AML-193 (cell line): ENCODE results near the gene XKR7.
A peak's percentile ranks its signal among the peaks of the same experiment; 100 is the strongest.
"Not testable (repeated sequence)": the region's sequence is repeated elsewhere in the genome, so short reads cannot be mapped to it uniquely, and the experiment has no call there.

ENCODE experiments used
- DNase-seq, 2 experiments: peaks; one replicate each; lab custom pipeline; 2025; lab: John Stamatoyannopoulos, UW

The XKR7 gene, protein sequence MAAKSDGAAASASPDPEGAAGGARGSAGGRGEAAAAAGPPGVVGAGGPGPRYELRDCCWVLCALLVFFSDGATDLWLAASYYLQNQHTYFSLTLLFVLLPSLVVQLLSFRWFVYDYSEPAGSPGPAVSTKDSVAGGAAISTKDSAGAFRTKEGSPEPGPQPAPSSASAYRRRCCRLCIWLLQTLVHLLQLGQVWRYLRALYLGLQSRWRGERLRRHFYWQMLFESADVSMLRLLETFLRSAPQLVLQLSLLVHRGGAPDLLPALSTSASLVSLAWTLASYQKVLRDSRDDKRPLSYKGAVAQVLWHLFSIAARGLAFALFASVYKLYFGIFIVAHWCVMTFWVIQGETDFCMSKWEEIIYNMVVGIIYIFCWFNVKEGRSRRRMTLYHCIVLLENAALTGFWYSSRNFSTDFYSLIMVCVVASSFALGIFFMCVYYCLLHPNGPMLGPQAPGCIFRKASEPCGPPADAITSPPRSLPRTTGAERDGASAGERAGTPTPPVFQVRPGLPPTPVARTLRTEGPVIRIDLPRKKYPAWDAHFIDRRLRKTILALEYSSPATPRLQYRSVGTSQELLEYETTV

DNA sequence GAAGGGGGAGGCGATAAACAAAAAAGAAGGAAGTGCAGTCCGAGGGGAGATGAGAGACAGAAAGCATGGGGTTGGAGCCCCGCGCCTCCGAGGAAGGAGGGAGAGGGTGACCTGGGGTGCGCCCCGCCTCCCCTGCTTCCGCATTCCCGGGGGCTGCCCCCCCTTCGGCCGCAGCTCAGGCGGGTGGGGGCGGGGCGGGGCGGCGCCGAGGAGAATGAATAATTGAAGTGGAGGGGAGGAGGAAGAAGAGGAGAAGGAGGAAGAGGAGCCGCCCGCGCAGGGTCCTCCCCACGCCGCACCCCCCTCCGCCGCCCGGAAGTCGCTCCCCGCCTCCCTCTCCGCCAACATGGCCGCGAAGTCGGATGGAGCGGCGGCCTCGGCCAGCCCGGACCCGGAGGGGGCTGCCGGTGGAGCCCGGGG is at the start of gene XKR7:
Gene XKR7, plus strand, starts transcription at position 322 of the 420 bp plus-strand sequence. Its CDS starts 25 bp downstream, at position 347.
- DNase-seq, result peak; percentile 28 to 33

GRCh38 chr20:31918466-31919105 is 49.4 kb upstream of the XKR7 start:
- no peak for DNase-seq

DNA sequence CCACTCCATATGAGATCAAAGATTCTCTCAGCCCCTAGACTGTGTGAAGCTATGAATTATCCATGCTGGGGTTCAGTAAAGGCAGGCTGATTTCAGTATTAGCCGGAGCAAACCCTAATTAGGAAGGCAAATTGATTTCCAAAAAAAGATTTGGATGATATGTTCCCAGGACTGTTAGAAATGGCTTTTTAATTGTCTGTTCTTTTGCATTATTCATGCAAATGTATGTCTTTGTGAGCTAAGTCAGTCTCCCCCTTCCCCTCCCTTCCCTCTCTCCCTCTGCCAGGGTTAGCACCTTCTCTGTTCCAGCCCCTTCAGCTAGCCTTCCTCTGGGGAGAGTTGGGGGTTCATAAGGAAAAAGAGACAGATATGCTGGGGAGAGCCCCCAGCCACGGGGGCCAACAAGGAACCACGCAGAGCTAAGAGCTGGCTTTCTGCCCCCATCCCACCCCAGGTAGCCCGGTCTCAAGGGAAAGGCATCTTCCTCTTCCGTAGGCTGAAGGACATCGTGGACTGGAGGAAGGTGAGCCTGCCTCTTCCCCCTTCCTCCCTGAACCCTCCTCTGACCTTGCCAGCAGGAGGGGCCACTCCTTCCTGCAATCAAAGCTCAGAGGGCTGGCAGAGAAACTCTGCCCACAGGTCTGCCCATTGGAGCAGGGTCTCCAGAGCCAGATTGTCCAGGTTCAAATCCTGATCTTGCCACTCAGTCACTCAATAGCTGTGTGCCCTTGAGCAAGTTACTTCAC is 48.4 kb upstream of the XKR7 start:
- no peak for DNase-seq

DNA sequence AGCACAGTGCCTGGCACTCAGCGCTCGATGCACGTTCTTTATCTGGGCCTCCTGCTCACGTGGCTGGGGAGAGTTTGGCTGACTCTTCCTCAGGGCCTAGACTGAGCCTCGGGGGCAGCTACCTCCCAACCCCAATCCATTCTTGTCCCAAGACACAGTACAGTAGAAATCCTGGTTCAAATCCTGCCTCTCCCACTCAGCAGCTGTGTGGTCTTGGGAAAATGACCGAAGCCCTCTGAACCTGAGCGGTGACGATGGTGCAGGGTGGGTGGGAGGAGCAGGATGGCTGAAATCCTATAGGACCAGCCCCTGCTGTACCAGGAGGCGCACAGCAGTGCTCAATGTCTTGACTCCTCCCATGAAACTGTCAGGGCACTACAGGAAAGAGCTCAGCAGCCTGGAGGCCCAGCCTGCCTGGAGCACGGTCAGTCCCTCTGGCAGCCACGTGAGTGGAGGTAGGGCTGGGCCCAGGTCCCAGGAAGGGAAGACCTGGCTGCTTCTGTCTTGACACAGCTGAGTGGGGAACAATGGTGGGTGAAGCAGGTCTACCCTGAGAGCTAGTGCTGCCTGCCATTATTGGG is 47.6 kb upstream of the XKR7 start:
- DNase-seq, result no peak

DNA sequence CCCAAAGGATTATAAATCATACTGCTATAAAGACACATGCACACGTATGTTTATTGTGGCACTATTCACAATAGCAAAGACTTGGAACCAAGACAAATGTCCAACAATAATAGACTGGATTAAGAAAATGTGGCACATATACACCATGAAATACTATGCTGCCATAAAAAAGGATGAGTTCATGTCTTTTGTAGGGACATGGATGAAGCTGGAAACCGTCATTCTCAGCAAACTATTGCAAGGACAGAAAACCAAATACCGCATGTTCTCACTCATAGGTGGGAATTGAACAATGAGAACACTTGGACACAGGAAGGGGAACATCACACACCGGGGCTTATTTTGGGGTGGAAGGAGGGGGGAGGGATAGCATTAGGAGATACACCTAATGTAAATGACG is 46.5 kb upstream of the XKR7 start:
- not testable (repeated sequence) for DNase-seq

DNA sequence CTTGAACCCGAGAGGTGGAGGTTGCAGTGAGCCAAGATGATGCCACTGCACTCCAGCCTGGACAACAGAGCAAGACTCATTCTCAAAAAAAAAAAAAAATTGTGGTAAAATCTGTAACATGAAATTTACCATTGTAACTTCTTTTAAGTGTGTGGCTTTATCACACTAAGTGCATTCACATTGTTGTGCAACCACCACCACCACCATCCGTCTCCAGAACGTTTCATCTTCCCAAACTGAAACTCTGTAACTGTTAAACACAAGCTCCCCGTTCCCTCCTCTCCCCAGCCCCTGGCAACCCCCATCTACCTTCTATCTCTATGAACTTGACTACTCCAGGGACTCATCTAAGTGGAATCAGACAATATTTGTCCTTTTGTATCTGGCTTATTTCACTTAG is 45.8 kb upstream of the XKR7 start:
- no peak for DNase-seq

DNA sequence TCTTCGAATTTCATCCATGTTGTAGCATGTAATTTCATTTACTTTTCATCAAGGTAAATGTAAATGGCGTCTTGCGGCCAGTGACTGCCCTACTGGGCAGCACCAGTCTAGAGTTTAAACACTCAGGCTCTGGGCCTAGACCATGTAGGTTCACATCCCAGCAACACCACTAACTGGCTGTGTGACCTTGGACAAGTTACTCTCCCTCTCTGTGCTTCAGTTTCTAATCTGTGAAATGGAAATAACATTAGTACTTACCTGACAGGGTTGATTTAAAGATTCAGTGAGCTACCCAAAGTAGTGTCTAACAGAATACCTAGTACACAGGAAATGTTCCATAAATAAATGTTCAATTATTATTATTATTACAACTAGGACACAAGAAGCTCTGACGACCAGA is 45.4 kb upstream of the XKR7 start:
- no peak for DNase-seq

DNA sequence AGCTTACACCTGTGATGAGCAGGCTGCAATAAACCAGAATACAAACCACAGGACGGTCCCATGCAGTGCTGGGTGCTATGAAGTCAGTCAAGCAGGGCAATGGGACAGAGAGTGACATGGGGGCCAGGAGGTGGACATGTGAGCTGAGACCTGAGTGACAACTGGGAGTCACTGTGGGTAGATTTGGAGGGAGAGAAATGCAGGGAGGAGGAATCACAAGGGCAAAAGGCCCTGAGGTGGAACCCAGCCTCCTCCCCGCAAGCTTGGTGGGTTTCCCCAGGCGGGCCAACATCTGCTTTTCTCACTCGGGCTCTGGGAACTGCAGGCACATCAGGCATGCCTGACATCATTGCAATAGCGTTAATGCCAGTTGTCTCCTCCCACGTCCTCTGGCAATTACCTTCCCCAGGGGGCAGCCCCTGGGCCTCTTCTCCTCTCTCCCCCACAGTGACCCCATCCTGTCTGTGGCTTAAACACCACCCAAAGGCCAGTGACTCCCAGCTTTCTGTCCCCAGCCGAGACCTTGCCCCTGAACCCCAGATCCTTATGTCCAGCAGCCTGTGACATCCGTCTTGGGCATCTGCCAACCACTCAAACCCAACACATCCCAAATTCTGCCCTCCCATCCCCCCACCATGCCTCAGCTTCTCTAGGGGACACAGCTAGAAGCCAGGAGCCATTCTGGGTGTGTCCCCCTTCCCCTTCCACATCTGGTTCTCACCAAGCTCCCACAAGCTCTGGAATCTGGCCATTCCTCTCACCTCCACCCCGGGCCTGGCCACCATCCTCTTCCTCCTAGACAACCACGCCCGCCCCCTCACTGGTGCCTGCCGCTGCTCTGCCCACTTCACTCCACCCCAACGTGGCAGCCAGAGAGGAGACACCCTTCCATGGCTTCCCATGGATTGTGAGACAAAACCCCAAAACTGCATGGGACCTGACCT is 44.3 kb upstream of the XKR7 start:
- DNase-seq, result no peak

GRCh38 chr20:31924561-31924960 is 43.4 kb upstream of the XKR7 start:
- DNase-seq, result no peak

DNA sequence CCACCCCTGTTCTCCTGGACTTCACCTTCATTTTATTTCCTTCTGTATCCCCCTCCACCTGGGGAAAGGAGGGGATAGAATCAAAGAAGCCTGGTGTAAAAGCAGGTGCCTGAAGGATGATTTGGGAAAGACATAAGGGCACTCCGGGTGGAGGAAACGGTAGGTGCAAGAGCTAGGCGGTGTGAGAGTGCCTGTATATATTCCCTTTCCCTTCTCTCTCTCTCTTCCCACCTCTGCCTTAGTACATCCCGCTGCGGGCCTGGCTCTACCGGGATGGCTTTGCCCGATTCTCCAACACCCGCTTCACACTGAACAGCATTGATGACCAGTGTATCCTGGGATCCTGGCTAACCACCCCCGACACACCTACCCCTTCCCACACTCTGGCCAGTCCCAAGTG is 42.3 kb upstream of the XKR7 start:
- no peak for DNase-seq

DNA sequence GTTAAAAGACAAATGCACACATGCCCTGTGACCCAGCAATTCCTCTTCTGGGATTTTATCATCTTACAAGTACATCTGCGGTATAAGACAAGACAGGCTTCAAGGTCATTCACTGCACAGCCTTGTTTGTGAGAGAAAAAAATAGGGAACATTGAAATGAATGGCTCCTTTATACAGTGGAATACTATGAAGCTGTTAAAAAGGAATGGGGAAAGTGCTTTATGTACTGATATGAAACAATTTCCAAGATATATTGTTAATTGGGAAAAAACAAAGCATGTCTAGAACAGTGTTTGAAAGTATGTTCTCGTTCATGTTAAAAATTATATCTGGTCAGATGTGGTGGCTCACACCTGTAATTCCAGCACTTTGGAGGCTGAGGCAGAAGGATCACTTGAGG is 41.5 kb upstream of the XKR7 start:
- DNase-seq, result no peak

- DNase-seq, result no peak
These were observed 40.3 kb upstream of the XKR7 start for GRCh38 chr20:31927627-31928159.

GRCh38 chr20:31929631-31930030 is 38.3 kb upstream of the XKR7 start:
- not testable (repeated sequence) for DNase-seq

GRCh38 chr20:31930779-31931178 is 37.2 kb upstream of the XKR7 start:
- DNase-seq, result no peak

GRCh38 chr20:31933698-31934097 is 34.3 kb upstream of the XKR7 start:
- no peak for DNase-seq

- DNase-seq, result no peak
These were observed 33.5 kb upstream of the XKR7 start for GRCh38 chr20:31934491-31934890.

- DNase-seq, result no peak
These were observed 32.8 kb upstream of the XKR7 start for GRCh38 chr20:31934968-31935764.

GRCh38 chr20:31936420-31936819 is 31.5 kb upstream of the XKR7 start:
- DNase-seq, result no peak

DNA sequence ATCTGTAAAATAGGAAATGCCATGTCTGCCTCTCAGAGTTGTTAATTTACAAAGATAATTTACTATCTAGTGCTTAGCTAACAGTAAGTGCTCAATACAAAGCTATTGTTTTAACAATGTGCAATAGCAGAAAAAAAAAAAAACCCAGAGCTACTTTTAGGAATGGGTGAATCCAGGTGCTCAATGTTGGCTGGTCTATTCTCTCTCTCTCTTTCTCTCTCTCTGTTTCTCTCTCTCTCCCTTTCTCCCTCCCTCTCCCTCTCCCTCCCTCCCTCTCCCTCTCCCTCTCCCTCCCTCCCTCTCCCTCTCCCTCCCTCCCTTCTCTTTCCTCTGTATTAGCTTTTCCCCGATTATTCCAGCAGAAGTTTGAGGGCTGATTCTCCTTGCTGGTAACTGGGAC is 30.1 kb upstream of the XKR7 start:
- no peak for DNase-seq

GRCh38 chr20:31939661-31940060 is 28.3 kb upstream of the XKR7 start:
- DNase-seq, result no peak
